OCI-M2 (cell line): ENCODE data around the gene UQCC2.

Experiments
- DNase-seq: peaks from one replicate; lab custom pipeline; 2025; ENCODE audit not compliant: unreplicated experiment; lab: John Stamatoyannopoulos, UW

The UQCC2 gene

DNA sequence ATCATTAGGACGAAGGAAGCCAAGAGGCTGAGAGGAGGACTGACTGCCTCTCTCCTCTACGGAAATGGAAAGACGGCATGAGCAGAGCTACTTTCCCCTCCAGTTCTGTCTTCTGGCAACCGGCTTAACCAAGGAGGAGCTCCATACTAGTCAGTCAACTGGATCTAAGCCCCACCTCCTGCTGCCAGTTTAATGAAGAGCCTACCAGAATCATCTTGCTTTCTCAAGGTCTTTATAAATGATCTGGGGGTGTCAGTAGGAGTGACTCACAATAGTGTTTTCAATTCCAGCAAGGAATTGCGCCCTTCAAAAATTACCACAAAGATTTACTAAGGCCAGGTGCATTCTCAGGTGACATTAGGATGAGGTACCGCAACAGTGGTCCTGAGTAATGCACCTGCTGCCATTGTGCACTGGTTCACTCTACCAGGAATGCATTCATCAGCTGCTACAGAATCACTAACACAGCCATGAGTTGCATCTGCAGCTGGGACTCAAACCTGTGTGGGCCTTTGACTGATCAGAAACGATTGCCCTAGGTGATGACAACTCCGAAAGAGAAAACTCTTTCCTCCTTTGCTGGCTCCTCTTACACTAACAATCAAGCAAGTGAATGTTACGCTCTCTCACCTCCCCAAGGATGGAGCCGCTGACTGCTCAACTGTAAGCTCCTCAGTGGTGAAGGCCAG, 2.8 kb downstream of the UQCC2 start:
- DNase-seq, result no peak

DNA sequence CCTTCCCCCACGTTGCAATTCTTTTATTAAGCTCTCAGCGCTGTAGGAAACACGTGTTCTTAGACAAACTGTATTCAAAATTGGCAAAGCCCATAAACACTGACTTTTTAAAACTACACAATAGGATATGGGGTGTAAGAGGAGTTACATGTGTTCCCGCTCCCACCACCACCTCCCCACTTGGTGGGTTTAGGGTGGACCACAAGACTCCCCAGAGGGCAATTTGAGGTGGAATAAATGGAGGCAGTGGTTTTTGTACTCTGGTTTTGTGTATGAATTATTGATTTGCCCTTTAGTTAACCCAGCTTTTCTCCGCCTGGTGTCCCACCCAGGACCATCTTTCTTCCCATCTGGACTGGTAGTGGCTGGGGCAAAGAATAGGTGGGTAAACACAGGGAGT, 3.7 kb downstream of the UQCC2 start:
- no peak for DNase-seq

DNA sequence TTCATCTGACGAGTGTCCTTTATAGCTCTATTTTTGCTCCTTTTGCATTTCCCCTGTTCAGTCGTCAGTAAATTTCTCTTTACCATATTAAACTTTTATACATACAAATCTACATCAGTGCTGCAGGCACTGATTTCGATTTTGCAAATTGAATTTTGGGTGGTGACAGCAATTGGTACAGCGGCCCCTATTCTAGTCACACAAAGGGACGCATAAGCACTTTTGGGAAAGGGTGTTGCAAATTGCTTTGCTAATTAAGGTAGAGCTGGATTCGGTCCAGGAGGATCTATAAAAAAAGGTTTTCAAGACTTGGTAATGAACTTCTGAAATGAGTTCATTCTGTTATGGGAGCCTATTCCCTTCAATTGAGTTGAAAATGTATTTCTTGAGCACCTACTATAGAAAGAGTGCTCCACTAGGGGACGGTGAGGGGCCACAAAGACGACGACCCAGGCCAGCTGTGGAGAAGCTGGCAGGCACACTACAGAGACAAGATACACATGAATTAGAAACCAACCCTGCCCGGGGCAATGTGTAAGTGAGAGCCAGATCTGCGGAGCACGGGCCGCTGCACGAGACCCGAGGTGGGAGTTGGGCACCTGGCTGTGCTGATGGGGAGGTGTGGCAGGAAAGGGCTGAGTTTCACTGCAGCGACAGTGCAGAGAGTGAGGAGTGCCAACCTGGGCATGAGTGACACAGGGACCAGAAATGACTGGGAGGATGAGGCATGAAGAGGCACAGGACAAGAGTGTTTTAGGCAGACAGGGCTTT, 5.4 kb downstream of the UQCC2 start:
- DNase-seq, result no peak

DNA sequence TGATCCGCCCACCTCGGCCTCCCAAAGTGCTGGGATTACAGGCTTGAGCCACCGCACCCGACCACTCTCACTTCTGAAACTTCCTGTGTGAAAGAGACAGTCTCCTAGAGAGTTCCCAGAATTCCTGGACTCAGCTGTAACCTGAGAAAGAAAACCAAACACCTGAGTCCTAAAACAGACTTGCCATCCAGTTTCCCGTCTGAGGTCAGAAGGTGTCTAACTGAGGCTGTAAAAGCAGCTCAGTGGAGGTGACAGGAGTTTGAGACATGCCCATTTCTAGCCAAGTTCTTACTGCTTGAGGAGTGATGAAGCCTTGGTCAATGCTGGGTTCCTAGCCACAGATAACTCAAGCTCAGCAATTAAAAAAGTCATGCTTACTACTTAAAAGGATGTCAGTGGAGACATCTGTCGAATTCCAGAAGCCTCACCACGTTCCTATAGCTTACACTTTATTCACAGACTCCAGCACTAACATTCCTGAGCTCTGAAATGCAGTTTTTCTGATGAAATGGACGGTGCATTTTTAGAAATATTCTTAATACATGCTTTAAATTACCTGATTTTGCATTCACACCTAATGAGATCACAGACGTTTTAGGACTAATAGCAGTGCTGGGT, 6.1 kb downstream of the UQCC2 start:
- DNase-seq, result no peak

DNA sequence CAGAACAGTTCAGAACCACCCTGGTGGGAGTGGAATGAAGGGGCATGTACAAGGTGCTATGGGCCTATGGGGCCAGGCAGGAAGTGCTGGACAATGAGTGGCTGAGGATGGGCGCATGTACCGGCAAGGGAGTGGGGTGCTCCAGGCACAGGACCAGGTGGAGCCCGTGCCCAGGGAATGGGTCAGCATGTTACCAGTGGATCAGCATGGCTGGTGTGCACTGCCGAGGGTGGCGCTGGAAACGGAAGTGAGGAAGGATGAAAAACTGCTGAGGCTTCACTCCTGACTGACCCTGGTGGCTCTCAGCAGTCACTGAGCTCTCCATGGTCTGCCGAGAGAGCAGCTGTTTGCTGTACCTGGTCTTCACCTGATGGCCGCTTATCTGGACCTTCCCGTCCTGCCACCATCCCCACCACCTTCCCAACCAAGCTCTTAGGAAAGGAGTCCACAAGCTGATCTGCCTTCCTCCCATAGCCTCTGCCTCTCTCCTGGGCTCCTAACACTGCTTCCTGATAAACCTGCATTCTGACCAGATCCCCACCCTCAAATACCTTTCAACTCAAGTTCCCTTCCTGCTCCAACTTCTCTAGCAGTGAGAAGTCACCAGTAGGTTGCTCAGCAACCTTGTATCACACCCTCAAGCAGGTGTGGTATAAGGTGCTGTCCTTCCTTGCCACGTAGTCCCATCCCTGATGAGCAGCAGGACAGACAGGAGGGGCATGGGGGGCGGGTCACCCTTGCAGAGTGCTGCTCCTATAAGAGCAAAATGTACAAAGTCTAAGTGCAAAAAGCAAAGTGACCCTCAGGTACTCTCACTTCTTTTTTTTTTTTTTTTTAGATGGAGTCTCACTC, 7.1 kb downstream of the UQCC2 start:
- no peak for DNase-seq

DNA sequence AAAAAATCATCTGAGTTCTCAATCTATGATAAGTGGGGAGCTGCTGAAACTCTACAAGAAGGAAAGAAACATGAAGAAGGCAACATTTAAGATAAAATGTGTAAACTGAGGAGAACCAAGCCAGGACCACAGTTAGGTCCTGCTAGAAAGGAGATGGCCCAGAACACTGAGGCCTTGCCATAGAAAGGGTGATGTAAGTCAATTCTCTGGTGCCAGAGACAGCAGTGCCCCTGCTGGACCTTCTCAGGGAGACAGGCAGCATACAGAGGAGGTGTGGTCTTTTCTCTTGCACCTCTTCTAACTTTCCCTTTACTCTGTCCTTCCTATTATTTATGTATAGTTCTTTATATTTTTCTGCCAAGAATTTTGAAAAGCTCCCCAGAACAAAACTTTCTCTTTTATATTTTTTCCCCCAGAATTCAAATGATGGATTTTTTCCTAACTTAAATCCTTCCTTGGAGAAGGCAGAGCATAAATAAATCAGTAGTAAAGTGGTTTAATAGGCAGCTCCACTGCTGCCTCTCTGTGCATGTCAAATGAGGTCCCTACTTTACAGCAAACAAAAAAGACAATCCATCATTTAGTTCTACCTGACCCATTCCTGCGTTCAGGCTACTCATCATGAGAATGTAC, 9.0 kb downstream of the UQCC2 start:
- DNase-seq, result no peak

DNA sequence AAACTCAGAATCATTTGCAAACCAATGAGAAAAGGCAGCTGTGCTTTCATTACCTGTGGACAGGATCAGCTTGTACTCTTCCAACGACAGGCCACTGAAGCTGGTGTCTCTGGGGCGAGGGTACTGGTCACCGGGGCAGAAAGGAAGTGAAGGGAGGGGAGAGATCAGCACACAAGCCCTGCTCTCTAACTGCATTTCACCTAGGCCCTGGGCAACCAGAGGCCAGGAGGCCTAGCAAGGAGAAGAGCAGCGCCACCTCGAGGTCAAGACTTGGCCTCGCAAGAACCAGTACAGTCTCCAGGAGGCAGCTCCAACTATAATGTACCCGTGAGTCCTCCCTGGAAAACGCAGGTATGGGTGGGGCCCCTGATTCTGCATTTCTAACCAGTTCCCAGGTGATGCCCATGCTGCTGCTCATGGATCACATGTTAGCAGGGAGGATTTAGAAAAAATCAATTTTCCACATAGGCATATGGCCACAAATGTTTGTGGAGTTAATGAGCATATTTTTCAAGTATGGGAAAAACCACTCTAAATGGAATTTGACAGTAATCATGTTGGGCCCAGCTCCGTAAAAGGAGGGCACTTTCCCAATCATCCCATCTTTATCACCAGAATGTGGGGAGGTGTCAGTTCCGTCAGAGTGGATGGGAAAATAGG, 11.0 kb downstream of the UQCC2 start:
- DNase-seq, result no peak

DNA sequence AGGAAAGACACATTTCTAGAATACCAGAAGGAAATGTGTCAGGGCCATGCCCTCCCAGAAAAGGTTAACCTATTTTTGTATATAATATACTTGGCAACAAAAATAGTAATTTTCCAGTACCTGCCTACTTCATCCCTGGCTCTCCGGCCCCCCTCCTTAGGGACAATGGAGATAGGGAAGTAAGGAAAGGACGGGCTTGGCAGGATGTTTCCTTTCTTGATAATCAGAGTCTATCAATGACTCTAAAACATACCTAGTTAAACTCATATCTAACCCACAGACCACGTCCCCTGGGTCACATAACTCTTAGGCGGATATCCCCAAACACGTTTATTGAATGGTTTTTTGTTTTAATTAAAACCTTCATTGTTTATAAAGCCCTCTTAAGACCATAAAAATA, 11.8 kb downstream of the UQCC2 start:
- no peak for DNase-seq

DNA sequence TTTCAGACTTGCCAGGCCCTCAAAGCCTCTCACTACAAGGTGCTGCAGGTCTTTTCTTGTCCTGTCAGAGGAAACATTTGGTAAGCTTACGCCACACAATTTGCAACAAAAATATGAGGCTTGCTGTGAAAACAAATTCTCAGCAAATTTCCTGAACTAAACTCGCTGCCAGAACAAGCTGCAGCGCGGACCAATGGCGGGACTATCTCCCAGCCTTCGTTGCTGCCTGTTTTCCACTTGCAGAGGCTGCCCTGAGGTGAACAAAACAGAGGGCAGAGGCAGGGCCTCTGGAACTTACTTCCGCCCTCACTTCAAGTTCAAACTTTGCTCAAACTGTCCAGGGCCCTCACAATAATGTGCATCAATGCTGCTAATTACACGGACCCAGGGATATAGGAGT, 12.4 kb downstream of the UQCC2 start:
- DNase-seq, result no peak

DNA sequence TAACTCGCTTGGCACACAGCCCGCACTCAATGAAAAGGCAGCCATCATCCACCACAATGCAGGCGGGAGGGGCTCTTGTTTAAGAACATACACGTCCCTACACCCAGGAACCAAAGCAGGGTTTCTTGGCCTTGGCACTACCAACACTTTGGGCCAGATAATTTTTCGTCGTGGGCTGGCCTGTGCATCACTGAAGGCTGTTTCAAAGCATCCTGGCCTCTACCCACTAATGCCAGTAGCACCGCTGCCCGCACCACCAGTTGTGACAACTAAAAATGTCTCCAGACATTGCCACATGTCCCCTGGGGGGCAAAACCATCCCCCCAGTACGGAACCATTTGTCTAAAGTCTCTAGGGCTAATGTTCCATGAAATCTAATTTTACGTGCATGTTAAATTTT, 13.0 kb downstream of the UQCC2 start:
- DNase-seq, result no peak

DNA sequence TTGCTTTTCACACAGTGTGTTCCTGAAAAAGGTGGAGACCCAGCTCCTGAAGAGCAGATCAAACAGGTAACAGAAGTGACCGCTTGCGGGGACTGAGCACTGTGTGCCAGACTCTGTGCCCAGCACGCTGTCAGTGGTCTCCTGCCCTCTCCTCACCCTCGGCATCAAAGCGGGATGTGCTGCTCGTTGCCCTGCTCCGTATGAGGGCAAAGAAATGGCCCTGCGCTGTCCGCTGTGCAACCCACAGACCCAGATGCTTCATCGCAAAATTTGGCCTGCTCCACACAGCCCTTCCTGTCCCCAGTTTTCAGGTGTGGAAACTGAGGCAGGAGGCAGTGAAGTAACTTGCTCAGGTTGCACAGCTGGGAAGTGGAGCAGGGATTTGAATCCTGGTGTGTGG, 13.7 kb downstream of the UQCC2 start:
- DNase-seq, result no peak

DNA sequence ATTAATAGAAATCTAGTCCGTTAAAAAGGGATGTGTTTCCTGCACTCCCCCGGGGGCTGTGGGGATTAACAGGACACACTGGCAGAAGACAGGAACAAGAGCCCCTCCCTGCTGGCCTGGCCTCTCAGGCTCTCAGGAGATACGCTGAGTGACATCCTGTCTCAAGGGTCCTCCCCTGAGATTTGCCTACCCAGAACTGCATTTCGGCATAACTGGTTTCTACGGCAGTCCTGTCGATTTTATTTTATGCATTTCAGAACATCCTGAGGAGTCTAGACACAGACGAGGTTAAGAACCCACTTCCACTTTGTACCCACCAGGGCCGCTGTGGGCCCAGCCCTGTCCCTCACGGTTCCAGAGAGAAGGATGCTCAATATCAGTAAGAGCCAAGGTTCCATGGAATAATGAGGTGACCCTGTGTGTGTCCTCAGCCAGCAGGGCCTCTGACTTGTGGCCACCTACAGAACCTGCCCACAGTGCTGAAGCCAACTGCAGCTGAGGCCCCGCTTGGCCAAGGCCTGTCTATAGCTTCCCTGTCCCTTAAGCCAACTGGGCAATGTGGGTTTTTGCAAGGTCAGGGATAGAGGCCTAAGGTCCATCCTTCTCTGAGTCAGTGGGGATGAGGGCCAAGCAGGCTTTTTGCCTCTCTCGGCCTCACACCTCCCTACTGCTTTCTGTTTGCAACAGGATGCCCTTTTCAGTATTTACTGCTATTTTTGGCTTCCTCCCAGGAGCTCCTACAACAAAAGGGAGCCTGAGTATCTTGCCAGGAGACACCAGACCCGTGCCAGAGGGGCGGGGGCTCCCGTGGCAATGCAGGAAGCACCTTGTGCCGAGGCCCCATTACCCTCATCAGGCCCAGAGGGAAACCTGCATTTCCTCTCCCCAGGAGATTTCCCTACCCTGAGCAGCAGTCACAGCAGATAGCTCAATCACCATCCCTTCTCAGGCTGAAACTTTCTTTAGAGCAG, 14.7 kb downstream of the UQCC2 start:
- no peak for DNase-seq

DNA sequence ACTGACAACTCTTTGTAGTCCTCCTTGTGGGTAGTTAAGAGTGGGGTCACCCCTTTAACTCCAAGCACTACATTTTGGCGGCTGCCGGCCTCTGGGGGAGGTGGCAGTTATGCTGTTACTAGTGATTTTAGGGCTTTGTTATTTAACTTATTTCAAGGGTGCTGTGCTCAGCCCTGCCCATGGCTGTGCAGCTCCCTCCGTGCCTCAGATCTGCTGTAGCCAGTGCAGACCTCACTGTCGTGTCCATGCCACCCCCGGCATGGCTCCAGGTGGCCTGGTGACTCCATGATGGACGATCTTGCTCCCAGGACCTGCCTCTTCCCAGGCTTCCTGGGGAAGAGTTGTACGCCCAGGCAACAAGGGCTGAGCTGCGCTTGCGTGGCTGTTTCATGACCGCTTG, 15.4 kb downstream of the UQCC2 start:
- no peak for DNase-seq

DNA sequence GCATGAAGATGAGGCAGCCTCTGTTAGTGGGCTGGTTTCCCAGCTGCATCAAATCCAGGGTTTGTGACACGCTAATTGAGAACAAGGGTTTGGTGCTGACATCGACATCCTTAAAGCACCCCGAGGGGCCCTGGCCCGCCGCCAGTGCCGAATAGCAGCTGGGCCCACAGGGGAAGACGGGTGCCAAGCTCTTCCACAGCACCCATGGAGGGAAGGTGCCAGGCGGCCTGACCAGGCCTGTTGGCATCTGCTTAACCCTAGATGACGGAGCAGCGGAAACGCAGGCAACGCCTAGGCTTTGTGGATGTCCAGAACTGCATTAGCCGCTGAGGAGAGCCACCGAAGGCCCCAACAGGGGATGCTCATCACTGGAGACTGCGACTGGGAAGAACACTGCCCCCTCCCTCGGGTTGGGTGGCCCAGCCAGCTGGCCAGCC, 16.0 kb downstream of the UQCC2 start:
- no peak for DNase-seq

DNA sequence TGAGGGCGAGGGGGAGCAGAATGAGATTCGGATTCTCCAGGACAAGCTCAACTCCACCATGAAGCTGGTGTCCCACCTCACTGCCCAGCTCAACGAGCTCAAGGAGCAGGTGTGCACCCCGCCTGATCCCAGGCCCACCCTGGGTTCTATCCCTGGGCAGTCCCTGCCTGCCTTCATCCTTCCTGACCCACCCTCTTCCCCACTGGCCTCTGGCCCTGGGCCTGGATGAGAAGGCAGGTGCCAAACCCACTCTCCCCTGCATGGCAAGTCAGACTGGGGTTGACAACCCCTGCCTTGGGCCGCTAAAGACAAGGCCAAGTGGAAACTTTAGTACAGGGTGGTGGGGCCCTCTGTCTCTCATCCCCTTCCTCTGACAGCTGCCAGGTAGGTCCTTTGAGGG, 16.5 kb downstream of the UQCC2 start:
- DNase-seq, result no peak

DNA sequence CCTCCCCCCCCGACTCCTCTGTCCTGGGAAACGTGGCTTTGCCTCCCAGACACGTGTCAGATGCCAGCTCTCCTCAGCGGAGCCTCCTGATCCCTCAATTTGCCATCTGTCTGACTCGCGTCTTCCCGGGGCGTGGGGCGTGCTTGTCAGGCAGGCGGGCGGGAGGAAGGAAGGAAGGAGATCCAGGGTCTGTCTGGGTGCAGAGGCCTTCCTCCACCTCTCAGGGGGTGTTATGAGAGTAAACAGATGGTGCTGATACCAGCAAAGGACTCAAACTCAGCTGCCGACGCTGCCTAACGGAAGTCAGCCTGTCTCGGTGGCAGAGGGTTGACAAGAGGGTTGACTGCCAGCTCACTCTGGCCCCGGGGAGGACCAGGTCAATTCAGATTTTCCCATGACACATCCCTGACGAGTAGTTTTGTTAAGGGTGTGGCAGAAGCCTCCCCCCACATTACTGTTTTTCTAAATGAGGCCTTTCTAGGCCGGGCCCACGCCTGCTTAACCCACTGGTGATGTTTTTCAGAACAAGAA, 17.0 kb downstream of the UQCC2 start:
- DNase-seq, result no peak

DNA sequence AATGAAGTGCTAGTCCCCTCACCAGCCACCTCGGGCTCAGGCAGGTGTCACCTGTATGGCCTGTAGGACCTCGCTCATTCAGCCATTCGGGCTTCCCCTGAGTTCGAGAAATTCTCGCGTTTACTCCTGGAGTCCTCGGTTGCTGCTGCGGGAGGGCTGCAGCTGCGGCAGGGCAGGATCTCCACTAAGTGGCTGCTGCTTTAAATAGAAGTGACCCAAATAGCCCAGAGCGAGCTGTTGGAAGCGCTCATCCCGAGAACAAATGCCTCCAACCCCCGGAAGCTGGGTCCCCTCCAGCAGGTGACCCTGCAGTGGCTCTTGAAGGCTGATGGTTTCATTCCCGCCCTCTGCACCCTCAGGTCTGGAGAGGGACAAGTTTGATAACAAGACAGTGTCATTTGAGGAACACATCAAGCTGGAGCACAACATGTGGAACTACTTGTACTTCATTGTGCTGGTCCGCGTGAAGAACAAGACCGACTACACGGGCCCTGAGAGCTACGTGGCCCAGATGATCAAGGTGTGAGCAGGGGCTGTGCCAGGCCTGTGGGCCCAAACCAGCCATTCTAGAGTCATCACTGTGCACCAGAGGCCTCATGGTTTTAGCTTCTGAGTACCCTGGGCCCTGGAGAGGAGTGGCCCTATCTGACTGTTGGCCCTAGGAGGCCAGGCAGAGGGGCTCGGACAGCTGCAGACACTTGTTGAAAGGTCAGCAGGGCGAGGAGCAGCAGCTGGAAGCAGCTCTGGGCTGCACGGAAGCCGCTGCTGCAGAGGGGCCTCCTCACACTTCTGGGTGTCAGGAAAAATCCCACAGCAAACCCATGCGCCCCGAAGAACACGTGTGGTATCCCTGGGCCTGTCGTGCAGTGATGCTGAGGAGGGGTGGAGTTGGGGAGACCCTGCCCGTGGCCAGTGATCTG, 18.1 kb downstream of the UQCC2 start:
- DNase-seq, result no peak

DNA sequence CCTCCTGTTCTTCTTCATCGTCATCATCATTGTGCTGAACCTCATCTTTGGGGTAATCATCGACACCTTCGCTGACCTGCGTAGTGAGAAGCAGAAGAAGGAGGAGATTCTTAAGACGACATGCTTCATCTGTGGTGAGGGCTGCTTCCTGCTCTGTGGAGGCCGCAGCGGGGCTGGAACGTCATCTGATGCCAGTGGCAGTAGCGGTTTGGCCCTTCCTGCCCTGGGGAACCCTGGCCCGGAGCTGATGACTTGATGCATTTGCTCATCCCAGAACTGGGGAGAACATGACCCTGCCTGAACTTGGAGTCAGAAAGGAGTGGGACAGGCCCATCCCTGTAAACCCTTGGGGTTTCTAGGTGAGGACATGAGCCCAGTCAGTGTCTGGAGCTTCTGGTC, 18.7 kb downstream of the UQCC2 start:
- no peak for DNase-seq
